NB4 (cell line): ENCODE results near the gene NELFCD.

Experiments
- DNase-seq: peaks from one replicate; pipeline ENCODE4 v3.0.0; 2010; ENCODE audit warnings: low read depth
- H3K4me3 ChIP-seq: one replicate; pipeline ENCODE4 v1.5.1; 2011; ENCODE audit warnings: mild to moderate bottlenecking, low read depth, low read length, moderate library complexity
- MAX ChIP-seq: IDR thresholded peaks from 2 replicates; pipeline ENCODE4 v1.6.1; 2011; ENCODE audit warnings: low read depth, low read length
- MYC ChIP-seq: IDR thresholded peaks from 2 replicates; pipeline ENCODE4 v1.6.1; 2011; ENCODE audit warnings: low read depth, low read length
- POLR2A ChIP-seq: IDR thresholded peaks from 2 replicates; pipeline ENCODE4 v1.6.1; 2011; ENCODE audit warnings: mild to moderate bottlenecking; ENCODE audit not compliant: insufficient read length; ENCODE audit errors: extremely low read depth
- TF ChIP-seq, protein P1 (sequence below): IDR thresholded peaks from one replicate; pipeline ENCODE4 v1.5.1; 2012; ENCODE audit warnings: low read depth, low read length

NELFCD gene

GRCh38 chr20:59002874-59003399 lies 21.9 kb downstream of the NELFCD start:
- TF ChIP-seq, protein P1, sequence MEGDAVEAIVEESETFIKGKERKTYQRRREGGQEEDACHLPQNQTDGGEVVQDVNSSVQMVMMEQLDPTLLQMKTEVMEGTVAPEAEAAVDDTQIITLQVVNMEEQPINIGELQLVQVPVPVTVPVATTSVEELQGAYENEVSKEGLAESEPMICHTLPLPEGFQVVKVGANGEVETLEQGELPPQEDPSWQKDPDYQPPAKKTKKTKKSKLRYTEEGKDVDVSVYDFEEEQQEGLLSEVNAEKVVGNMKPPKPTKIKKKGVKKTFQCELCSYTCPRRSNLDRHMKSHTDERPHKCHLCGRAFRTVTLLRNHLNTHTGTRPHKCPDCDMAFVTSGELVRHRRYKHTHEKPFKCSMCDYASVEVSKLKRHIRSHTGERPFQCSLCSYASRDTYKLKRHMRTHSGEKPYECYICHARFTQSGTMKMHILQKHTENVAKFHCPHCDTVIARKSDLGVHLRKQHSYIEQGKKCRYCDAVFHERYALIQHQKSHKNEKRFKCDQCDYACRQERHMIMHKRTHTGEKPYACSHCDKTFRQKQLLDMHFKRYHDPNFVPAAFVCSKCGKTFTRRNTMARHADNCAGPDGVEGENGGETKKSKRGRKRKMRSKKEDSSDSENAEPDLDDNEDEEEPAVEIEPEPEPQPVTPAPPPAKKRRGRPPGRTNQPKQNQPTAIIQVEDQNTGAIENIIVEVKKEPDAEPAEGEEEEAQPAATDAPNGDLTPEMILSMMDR = no peak
- TF ChIP-seq MYC (no peak), MAX (no peak), POLR2A (no peak)
- no peak overlapping the region for H3K4me3 ChIP-seq
- no peak for DNase-seq

DNA sequence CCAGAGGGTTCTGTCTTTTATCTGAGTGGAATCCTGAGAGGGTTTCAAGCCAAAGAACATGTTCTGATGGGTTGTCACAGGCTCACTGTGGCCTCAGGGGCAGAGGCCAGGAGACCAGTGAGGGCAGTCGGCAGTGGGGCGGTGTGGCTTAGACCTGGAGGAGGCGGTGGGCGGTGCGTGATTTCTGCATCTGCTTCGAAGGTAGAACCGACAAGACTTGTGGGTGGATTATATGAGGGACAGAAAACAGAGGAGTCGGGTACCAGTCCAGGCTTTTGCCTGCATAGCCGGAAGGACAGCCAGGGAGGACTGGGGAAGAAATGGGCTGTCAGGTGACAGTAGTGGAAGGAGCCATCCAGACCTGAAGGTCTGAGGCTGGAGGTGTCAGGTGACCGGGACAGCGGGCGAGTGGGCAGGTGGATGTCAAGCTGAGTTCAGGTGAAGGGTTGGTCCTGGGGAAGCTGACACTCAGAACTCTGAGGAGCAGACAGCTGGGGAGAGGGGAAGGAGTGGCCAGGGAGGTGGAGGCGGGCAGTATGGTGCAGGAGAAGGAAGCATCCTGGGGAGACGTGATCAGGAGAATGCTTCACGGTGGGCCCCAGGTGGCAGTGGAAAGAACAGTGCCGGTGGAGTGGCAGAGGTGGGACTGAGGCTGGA lies 22.9 kb downstream of the NELFCD start:
- H3K4me3 ChIP-seq = no peak overlapping the region
- no peak for DNase-seq
- no peak for TF ChIP-seq MYC
- no peak for TF ChIP-seq POLR2A
- no peak for TF ChIP-seq MAX
- TF ChIP-seq, protein P1 = no peak

DNA sequence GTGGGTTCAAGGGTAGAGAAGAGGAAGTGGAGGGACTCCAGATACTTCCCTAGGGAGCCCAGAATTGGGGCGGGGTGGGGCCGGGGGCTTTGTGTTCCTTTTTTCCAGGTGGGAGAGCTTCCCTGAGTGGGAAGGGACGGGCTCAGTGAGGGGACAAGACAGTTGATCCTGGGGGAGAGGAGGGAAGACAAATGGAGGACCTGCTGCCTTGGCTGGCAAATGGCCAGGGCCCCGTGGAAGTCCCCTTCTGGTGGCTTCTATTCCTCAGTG lies 23.4 kb downstream of the NELFCD start:
- TF ChIP-seq MYC (no peak), POLR2A (no peak), MAX (no peak)
- TF ChIP-seq, protein P1 = no peak
- DNase-seq = no peak
- no peak overlapping the region for H3K4me3 ChIP-seq

DNA sequence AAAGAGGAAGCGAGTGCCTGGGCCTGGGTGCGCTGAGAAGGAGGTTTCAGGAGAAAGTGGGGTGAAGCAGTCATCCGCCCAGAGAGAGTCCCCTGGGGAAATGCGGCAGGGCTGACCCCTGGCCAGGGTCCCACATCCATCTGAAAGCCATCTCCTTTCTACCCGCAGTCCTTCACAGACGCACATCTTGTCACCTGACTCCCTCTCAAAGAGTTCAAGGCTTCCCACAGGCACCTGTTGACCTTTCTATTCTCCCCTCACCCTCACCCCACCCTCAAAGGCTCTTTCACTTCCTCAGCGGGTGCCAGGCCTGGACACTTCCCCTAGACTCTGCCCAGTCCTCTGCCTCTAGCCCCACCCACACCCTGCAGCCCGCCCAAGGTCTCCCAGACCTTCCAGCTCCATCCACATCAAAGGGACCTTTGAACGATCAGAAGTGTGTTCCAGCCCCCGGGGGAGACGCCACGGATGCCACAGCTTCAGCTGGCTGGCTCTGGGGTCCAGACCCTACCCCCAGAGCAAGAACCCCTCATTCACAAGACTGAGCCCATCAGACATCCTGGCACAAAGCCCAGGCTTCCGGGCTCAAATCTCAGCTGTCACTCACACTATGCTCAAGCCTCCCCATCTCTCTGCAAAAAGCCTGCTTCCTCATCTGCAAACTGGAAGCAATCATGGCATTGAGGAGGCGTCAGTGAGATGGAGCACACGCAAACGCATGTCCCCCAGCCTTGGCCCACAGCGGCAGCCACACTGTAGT lies 23.9 kb downstream of the NELFCD start:
- TF ChIP-seq POLR2A (no peak), MAX (no peak), MYC (no peak)
- TF ChIP-seq, protein P1 = no peak
- no peak overlapping the region for H3K4me3 ChIP-seq
- peak; percentile 63 for DNase-seq

DNA sequence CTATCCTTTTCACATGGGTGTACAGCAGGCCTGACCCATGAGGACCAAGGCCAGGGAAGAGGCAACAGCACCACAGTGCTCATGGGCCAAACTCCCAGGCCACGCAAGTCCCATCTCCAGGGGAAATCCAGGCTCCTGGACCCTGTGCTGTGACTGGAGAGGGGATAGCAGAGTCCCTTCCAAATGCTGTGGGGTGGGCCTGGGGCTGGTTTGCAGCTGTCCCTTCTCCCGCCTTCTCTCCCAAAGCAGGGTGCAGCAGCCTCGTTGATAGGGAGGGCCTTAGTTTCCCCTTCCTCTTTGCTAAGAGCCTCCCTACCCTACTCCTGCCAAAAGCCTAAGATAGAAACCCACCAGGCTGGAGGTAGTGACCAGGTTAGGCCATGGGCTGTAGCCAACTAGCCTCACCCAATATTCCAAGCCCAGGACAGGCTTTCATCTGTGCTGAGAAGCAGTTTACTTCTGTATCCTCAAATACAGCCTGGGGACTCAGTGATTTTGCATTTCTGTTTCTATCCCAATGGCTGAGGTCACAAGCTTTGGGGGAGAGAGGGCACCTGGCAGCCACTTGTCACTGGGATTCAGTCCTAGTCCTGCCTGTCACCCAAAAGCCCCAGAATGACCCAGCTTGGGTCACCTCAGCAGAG lies 24.6 kb downstream of the NELFCD start:
- H3K4me3 ChIP-seq = no peak overlapping the region
- no peak for DNase-seq
- TF ChIP-seq MYC (no peak), POLR2A (no peak), MAX (no peak)
- TF ChIP-seq, protein P1 = no peak
